GM18507 (cell line): ENCODE measurements around the gene NOS1.

Experiments used
- DNase-seq: peaks from one replicate; pipeline ENCODE4 v3.0.0; 2011; ENCODE audit warnings: low read depth; ENCODE audit not compliant: insufficient read length; ENCODE audit errors: extremely low spot score
- FAIRE-seq: peaks from 2 replicates; lab custom pipeline; 2011; peaks lifted over from hg19 to GRCh38; lab: Jason Lieb, UNC

NOS1 gene

DNA sequence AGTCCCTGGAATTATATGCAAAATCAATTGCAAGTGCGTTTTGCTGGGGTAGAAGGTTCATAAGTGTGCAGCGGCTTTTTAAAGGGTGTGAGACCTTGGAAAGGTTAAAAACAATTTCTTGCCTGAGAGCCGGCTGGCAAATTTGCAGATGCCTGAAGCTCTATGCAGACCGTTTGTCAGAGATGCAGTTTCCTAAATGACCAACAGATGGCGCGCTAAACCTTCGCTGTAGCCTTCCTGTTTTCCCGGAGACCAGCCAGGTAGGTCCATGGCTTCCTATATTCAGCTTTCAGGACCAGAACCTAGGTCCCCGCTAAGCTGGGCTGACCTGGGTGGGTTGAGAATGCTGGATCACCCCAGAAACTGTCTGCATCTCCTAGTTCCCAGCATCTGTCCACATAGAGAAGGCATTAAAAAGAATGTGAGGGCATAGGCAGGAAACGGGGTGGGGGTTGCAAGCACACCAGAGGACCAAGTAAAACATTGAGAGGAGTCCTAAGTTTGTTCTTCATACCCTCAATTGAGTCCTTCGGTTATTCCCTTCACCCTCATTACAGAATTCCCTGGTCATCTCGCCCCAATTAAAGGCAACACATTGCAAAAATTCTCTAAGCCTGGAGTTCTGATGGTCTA is 5.7 kb upstream of the NOS1 start:
- FAIRE-seq (peak; percentile 82), DNase-seq (peak; percentile 32)

DNA sequence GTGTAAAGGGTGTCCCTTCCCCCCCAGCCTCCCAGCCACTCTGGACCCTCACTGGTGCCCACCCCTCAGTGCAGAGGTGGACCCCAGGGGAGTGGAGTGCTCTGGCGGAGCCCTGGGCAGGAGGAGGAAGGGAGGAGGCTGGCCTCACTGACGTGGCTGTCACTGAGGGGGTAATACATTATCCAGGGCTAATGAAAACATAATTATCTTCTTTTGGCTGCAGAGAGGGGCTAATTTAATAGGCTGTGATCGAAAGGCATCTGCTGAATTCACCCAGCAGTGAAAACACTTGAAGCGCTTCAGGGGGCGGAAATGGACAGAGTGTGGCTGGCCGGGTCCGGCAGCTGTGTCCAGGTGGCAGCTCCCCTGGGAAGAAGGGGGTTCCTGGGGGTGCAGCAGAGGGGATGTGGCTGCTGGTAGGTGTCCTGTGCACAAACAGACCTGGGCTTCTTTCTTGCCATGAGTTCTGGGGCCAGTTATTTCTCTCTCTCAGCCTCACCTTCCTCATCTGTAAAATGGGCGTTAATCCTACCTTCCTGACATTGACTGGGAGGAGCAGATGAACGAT is 3.7 kb upstream of the NOS1 start:
- FAIRE-seq: no peak
- DNase-seq: no peak

DNA sequence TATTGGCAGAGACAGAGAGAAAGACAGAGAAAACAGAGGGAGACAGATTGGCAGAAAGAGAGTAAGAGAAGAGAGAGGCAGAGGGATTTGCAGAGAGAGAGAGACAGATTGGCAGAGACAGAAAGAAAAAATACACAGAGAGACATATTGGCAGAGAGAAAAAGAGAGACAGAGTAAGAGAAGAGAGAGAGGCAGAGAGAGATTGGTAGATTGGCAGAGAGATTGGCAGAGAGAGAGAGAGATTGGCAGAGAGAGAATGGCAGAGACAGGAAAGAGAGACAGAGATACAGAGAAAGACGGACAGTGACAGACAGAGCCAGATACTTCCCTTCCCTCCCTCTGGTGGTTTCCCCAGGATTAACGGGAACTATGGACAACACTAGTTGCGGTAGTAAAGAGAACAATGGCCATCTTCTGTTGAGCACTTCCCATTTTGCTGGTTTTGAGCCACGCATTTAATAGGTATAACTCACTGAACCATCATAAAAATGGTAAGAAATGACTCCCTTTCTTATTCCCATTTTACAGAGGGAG is 2.6 kb upstream of the NOS1 start:
- FAIRE-seq (no peak), DNase-seq (no peak)

DNA sequence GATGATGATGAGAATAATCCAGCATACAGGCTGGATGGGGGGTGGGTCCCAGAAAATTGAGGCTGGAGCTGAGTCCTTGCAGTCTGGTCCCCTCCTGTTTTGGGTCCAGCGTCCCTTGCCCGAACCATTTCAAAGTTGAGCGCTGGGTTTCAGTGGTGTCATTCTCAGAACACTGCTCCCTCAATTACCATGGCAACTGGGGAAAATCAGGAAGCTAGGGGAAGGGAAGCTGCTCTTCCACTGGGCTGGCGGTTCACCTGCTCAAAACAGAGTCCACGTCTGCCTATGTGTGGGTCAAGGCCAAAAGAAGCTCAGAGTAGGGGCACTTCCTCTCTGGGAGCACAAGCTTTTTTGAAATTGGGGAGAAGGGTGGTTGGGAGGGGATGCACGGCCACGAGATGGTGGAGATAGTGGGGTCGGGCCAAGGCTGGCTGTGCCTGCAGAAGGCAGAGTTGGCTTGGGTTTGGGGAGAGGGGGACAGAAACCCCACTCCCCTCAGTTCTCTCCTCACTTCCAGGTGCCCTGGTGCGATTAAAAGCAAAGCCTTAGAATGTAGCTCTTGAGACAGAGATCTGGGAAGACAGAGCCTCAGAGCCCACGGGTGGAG is 1.7 kb upstream of the NOS1 start:
- FAIRE-seq (no peak), DNase-seq (no peak)

DNA sequence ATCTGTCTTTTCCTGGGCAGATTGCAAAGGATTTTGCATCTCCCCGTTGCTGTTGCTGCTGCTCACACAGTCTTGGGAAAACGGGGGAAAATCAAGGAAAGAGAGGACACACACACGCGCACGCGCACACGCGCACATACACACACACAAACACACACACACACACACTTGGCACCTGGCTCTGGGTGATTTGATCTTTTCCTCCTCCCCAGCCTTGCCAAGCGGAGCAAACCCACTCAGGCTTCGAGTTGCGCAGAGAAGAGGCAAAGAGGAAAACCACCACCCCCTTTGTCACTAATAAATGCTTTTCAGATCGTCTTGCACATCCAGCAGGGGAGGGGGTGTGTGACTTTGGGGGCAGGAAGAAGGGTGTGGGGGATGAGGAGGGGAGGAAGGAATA is 965 bp upstream of the NOS1 start:
- no peak for DNase-seq
- no peak for FAIRE-seq

DNA sequence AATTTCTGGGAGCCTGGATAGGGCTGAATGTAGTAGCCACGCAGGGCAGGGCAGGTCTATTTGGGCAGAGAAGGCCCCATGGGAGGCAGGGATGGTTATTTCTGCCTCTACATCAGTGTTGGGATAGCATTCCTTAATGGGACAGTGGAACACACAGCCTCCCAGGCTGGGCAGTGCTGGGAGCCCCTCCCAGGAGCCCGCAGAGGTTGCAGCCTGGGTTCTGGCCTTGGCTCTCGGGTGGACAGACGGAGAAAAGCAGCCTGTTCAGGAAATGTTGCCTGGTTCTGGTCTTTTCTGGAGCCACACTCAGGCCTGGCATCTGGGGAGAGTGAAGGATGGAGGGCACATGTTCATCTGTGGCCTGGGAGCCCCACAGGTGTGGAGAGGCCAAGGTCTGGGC is 479 bp upstream of the NOS1 start:
- FAIRE-seq (no peak), DNase-seq (no peak)

DNA sequence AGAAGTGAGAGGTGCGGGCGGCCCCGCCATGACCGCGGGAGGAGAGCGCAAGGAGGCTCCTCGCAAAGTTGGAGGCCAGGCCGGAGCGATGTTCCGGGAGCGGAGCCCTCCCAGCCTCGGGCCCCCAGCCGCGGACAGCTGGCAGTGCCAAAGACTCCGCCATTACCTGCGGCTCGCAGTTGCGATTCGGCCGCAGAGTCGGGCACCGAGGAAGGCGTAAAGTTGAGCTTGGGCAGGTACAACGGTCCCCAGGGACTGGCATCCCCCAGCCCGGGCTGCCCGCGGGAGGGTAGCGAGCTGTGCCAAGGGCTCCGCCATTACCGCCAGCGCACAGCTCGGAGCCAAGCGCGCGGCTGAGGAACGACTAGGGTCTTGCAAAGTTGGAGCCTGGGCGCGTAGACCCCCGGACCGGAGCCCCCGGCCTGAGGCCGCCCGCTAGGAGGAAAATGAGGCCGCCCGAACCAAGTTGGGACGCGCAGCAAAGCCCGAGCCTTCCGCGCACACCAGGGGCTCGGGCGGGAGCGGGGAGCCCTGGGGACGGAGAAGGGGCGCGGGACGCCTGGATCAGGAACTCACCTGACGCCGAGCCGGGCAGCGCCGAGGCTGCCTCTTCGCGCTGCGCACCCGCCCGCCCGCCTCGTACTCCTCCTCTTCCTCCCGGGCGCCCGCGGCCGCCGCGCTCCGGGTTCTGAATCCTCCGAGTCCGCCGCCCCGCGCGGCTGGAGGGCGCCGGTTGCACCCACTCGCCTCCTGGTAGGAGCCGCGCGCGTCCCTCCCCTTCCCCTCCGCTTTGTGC is 677 bp downstream of the NOS1 start:
- no peak for FAIRE-seq
- no peak for DNase-seq

DNA sequence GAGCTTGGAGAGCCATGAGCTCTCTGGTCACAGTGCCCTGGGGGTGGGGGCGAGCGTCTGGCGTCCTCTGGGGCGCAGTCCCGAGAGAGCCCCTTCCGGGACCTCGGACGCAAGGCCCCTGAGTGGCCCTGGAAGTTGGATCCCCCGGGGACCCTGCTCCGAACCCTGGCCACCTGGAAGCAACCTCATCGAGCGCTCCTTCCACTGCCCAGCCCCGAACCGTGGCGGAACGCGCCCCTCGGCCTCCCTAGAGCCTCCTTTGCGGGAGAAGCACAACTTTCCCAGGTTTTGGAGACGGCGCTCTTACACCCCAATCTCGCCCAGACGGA is 1.2 kb downstream of the NOS1 start:
- DNase-seq: no peak
- no peak for FAIRE-seq

DNA sequence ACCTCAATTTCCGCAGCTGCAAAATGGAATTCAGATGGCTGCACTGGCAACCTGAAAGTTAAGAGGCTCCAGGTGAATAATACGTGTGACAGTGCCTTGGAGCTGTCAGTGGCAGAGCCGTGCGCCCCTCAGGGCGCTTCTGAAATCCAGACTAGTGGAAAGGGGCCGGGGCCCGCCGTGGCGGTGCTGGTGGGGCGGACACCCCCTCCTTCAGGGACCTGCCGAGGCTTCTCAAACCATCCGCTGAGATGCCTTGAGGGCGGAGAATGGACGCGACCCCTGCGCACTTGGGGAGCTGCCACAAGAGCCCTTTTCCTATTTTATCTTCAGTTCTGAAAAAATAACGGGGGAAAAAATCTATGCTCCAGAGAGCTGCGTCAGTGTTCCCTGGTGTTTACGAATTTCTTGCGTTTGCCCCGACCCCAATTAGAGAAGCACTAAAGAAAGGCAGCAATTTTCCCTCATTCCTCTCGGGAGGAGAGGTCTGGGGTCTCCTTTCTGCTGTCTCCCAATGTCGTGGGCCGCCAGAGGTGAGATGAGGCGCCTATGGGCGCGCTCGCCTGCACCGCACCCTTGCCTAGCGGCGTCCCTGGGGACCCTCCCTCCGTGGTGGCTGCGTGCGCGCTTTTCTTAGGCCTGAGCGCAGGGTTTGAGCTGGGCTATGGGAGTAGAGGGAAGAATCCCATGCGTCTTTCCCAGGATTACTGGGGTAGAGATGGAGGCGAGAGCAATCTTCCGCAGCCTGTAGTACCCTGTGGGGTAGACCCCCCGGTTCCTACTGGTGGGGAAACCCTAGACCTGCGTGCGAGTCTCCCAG is 2.2 kb downstream of the NOS1 start:
- DNase-seq (no peak), FAIRE-seq (no peak)

DNA sequence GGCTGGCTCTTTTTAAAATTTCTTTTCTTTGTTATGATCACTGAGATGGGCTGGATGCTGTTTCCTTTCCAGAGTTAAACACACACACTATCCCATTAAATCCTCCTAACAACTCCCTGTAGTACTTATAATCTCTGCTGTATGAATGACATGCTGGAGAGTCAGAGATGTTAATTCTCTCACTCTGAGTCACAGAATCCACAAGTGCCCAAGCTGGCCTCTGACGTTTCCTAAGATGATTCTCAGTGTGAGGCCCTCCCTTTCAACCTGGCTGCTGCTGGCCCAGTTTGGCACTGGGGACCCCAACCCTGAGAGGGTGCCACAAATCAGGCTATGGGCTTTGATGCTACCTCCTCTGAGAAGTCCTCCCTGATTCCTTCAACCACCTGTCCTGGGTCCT is 5.4 kb downstream of the NOS1 start:
- no peak for FAIRE-seq
- DNase-seq: no peak

DNA sequence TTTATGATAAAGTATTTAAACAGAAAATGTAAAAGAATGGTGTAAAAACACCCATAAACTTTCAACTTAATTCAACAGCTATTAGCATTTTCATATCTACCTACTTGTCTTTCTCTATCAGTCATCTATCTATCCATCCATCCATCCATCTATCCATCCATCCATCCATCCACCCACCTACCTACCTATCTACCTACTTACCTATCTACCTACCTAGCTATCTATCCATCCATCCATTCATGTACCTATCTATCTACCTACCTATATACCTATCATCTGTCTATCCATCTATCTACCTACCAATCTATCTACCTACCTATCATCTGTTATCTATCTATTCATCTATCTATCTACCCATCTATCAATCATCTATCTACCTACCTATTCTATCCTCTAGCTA is 8.5 kb downstream of the NOS1 start:
- DNase-seq: no peak
- no peak for FAIRE-seq

DNA sequence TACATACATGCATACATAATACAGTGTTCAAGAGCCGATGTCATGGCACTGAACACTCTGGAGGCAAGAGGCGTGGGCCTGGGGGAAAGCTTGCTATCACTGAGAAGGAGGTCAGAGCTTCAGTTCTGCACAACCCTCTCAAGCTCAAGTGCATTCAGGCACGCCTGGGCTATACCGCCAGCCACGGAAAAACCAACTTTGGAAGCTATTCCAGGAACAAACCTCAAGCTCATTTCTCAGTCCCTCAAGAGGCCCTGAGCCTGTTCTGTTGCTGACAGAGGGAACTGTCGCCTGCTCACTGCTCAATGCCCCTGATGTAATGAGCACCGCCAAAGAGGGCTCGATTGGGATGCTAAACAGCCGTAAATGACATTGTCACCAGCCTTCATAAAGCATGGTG is 9.2 kb downstream of the NOS1 start:
- DNase-seq: no peak
- FAIRE-seq: no peak

DNA sequence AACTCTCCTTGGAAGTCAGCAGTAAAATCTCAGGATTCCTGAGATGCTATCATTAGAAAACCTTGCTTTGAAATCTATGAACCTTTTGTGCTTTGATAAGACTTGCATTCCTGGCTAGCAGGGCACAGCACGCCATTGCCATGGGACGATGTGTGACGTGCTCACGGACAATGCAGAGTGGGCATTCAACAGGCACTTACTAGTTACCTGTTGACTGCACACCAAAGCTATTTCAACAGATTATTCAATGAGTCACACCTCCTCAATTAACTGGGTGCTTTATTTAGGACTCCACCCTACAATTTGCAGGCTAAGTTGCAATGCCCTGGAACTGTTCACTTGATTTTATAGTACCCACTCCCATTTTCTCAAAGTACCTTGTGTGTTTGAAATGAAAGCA is 11.3 kb downstream of the NOS1 start:
- no peak for FAIRE-seq
- DNase-seq: no peak

DNA sequence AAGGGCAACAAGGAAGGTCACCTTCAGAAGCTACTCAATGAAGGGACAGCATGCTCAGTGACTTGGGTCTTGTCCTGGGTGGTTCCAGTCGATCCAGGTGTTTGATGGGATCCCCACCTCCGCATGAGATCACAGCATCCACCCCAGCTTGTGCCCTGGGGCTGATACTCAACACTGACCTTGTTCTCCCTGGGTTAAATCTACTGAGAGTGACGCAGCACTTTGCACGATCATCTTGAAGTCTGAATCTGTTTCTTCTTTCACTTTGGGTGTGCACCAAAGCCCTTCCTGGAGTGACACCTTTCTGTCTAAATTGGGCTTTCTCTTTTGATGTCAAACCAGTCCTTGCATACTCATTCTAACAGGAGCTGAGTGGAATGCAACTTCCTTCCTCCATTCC is 13.8 kb downstream of the NOS1 start:
- FAIRE-seq (no peak), DNase-seq (no peak)

DNA sequence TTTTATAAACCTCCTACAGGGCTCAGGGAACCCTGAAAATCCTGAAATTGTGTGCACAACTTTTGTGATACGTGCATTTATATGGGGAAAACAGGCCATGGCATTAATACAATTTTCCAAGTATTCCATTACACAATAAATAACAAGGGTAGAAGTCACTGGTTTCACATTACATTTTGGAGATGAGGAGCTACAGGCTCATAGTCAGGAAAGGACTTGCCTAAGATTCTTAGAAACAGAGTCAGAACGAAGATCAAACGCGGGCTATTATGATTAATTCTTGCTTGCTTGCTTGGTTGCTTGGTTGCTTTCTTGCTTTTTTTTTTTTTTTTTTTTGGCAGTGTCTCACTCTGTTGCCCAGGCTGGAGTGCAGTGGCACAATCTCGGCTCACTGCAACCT is 16.7 kb downstream of the NOS1 start:
- DNase-seq (no peak), FAIRE-seq (no peak)

DNA sequence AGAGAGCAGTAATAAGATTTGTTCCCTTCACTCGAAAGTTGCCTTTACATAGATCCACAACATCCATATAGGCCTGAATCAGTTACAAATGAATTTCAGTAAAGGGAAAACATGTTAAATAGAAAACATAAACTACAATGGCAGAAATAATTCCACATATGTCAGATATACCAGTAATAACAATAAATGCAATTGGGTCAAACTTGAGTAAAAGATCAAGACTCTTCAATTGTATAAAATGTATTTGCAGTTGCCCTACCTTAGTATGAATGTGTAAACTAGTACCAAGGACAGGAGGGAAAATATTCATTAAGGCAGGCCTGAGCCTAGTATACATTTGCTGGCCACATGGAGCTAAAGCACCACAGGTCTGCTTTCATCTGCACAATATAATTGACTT is 17.6 kb downstream of the NOS1 start:
- FAIRE-seq (no peak), DNase-seq (no peak)

DNA sequence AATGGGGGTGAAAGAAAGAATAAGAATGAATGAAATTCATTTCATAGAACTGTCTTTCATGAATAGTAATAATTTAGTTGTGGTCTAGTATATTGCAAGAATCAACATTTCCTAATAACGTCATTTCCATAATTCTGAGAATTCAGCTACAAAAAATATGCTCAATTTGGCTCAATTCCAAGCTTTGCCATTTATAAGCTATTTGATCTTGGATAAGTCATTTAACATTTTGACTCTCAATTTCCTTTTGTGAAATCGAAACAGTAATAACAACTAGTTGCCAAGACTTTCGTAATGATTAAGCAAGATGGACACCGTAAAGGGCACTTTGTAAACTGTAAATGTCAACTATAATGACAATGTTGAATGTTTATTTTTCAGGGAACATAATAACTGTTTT is 18.1 kb downstream of the NOS1 start:
- no peak for DNase-seq
- FAIRE-seq: no peak

DNA sequence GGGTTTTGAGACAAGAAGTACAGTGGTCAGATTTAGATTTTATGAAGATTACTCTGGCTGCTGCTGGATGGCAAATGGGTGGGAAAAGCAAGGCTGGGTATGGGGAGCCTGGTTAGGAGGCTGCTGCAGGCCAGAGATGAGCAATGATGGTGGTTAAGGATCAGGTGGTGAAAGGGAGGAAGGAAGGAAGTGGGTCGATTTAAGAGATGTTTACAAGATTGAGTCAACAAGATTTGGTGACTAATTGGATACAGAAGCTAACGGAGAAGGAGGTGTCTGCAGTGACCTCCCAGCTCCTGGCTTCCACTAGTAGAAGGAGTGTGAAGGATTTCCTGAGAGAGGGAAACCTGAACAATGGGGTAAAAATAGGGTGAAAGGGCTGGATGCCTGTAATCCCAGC is 18.7 kb downstream of the NOS1 start:
- no peak for FAIRE-seq
- no peak for DNase-seq

DNA sequence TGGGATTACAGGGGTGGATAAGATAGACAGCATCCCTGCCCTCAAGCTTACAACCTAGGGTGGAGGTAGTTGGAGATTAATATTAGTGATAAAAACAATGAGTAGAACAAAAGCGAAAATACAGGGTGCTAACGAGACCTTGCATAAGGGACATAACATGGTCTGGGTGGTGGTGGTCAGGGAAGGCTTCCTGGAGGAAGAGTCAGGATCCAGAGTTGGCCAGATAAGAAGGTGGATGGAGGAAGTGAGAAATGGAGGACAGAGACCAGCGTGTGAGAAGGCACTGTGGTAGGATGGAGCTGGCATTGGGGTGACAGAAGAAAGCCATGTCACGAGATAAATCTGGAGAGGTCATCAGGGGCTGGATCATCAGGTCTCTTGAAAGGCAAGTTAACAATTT is 19.2 kb downstream of the NOS1 start:
- DNase-seq (no peak), FAIRE-seq (no peak)

DNA sequence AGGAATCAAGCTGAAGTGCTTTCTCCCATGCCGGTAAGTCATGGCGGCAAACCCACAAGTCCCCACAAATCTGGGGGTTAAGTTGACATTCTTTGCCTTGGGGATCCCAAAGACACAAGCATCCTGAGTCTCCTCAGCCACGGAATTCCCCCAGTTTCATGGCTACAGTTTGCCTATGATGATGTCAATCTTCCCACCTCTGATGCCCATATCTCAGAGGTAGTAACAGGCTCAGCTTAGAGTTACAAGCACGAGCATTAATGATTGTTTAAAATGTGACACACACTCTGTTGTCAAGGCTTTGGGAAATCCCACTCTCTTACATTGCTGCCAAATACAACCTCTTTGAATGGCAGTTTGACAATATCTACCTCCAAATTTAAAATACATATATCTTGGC is 22.3 kb downstream of the NOS1 start:
- FAIRE-seq: no peak
- DNase-seq: no peak
